Neural progenitor cell (in vitro differentiated cells): Measurements from ENCODE around the gene ANTXR1.

Experiments used
- EZH2 ChIP-seq: fragments of 200-600 bp; sonication (generic); IDR thresholded peaks from 2 replicates; pipeline ENCODE4 v1.6.1; 2017; ENCODE audit warnings: antibody characterized with exemption, mild to moderate bottlenecking, moderate library complexity
- EZH2phosphoT487 ChIP-seq: fragments of 200-600 bp; sonication (generic); IDR thresholded peaks from 2 replicates; pipeline ENCODE4 v1.6.1; 2017; ENCODE audit warnings: antibody characterized with exemption
- TF ChIP-seq, protein P1 (sequence below): fragments of 200-600 bp; sonication (generic); IDR thresholded peaks from 2 replicates; pipeline ENCODE4 v1.5.1; 2017; ENCODE audit warnings: antibody characterized with exemption, mild to moderate bottlenecking

GRCh38 chr2:69070969-69071368 is 58.0 kb downstream of the ANTXR1 start:
- TF ChIP-seq, protein P1, sequence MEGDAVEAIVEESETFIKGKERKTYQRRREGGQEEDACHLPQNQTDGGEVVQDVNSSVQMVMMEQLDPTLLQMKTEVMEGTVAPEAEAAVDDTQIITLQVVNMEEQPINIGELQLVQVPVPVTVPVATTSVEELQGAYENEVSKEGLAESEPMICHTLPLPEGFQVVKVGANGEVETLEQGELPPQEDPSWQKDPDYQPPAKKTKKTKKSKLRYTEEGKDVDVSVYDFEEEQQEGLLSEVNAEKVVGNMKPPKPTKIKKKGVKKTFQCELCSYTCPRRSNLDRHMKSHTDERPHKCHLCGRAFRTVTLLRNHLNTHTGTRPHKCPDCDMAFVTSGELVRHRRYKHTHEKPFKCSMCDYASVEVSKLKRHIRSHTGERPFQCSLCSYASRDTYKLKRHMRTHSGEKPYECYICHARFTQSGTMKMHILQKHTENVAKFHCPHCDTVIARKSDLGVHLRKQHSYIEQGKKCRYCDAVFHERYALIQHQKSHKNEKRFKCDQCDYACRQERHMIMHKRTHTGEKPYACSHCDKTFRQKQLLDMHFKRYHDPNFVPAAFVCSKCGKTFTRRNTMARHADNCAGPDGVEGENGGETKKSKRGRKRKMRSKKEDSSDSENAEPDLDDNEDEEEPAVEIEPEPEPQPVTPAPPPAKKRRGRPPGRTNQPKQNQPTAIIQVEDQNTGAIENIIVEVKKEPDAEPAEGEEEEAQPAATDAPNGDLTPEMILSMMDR, result no peak
- TF ChIP-seq EZH2 (no peak), EZH2phosphoT487 (no peak)
